Activated T-helper 17 cell treated with anti-CD3 and anti-CD28 coated beads, Interleukin-2, amount 50 U/mL, for 72 hours (primary cell): ENCODE measurements around the gene TJAP1. TPM values are rescaled to one million over a fixed set of nuclear protein-coding genes. Genes with fewer than 3 reads are reported as not detected.
A peak's percentile ranks its signal among the peaks of the same experiment; 100 is the strongest.
"Not testable (repeated sequence)": the region's sequence is repeated elsewhere in the genome, so short reads cannot be mapped to it uniquely, and the experiment has no call there.

ENCODE experiments used
- ATAC-seq: fragments of 150-1000 bp; cut with Tn5 transposase; replicated peaks from 2 replicates; pipeline ENCODE4 v1.10.0; 2021; ENCODE audit warnings: mild to moderate bottlenecking, moderate library complexity
- H3K27ac Mint-ChIP-seq: one replicate; pipeline ENCODE4 v1.8.0; 2022; ENCODE audit warnings: mixed read lengths
- H3K27me3 Mint-ChIP-seq: one replicate; pipeline ENCODE4 v1.8.0; 2022; ENCODE audit warnings: mixed read lengths
- H3K36me3 Mint-ChIP-seq: one replicate; pipeline ENCODE4 v1.8.0; 2022; ENCODE audit warnings: low read depth, mild to moderate bottlenecking, mixed read lengths
- H3K4me1 Mint-ChIP-seq: one replicate; pipeline ENCODE4 v1.8.0; 2022; ENCODE audit warnings: mixed read lengths
- H3K4me3 Mint-ChIP-seq: one replicate; pipeline ENCODE4 v1.8.0; 2022; ENCODE audit warnings: mild to moderate bottlenecking, mixed read lengths
- H3K9me3 Mint-ChIP-seq: one replicate; pipeline ENCODE4 v1.8.0; 2022; ENCODE audit warnings: mixed read lengths
- total RNA-seq, 2 donors: library from RNA; stranded (reverse); gene quantifications; one replicate each; pipeline ENCODE4 v1.2.3, GENCODE V29; 2022

The TJAP1 gene
- total RNA-seq, 2 donors from 2014 or later = 37.8 to 38.4 TPM

- Mint-ChIP-seq H3K4me3 (no peak overlapping the region), H3K36me3 (no peaks in the 10 kb centered on the region), H3K4me1 (peaks cover 8% of the 10 kb centered on the region), H3K27me3 (peaks cover 19% of the 10 kb centered on the region), H3K9me3 (no peaks in the 10 kb centered on the region), H3K27ac (no peak overlapping the region)
- ATAC-seq = no peak
Measured at GRCh38 chr6:43460032-43460431, 17.3 kb upstream of the TJAP1 start.

GRCh38 chr6:43461936-43462335, 15.4 kb upstream of the TJAP1 start:
- H3K4me3 Mint-ChIP-seq = no peak overlapping the region
- peak overlapping the region; percentile 4 for H3K27ac Mint-ChIP-seq
- no peaks in the 10 kb centered on the region for H3K9me3 Mint-ChIP-seq
- H3K36me3 Mint-ChIP-seq = no peaks in the 10 kb centered on the region
- ATAC-seq = no peak
- peaks cover 14% of the 10 kb centered on the region for H3K27me3 Mint-ChIP-seq
- no peaks in the 10 kb centered on the region for H3K4me1 Mint-ChIP-seq

- Mint-ChIP-seq H3K4me3 (no peak overlapping the region), H3K36me3 (no peaks in the 10 kb centered on the region), H3K4me1 (no peaks in the 10 kb centered on the region), H3K27ac (no peak overlapping the region), H3K27me3 (peaks cover 17% of the 10 kb centered on the region), H3K9me3 (no peaks in the 10 kb centered on the region)
- ATAC-seq = no peak
Measured at GRCh38 chr6:43464337-43464736, 13.0 kb upstream of the TJAP1 start.

- H3K4me3 Mint-ChIP-seq = no peak overlapping the region
- ATAC-seq = peak; percentile 42
Measured at GRCh38 chr6:43465948-43466347, 11.4 kb upstream of the TJAP1 start.

GRCh38 chr6:43467265-43467664, 10.1 kb upstream of the TJAP1 start:
- not testable (repeated sequence) for H3K9me3 Mint-ChIP-seq, H3K4me3 Mint-ChIP-seq, H3K4me1 Mint-ChIP-seq, ATAC-seq, H3K27ac Mint-ChIP-seq, H3K36me3 Mint-ChIP-seq
- peaks cover 14% of the 10 kb centered on the region for H3K27me3 Mint-ChIP-seq

More at GRCh38 chr6:43465948-43466347, 11.4 kb upstream of the TJAP1 start:
- Mint-ChIP-seq H3K27ac (no peak overlapping the region), H3K36me3 (no peaks in the 10 kb centered on the region), H3K27me3 (peaks cover 17% of the 10 kb centered on the region), H3K9me3 (no peaks in the 10 kb centered on the region), H3K4me1 (no peaks in the 10 kb centered on the region)

- peaks cover 10% of the 10 kb centered on the region for H3K27me3 Mint-ChIP-seq
- no peak overlapping the region for H3K27ac Mint-ChIP-seq
- no peaks in the 10 kb centered on the region for H3K9me3 Mint-ChIP-seq
- no peaks in the 10 kb centered on the region for H3K36me3 Mint-ChIP-seq
- H3K4me3 Mint-ChIP-seq = no peak overlapping the region
- ATAC-seq = no peak
- H3K4me1 Mint-ChIP-seq = no peaks in the 10 kb centered on the region
Measured at GRCh38 chr6:43467752-43468151, 9.6 kb upstream of the TJAP1 start.

GRCh38 chr6:43468240-43468639, 9.1 kb upstream of the TJAP1 start:
- no peak for ATAC-seq
- Mint-ChIP-seq H3K27ac (no peak overlapping the region), H3K36me3 (no peaks in the 10 kb centered on the region), H3K4me3 (no peak overlapping the region), H3K9me3 (no peaks in the 10 kb centered on the region), H3K4me1 (no peaks in the 10 kb centered on the region), H3K27me3 (peaks cover 8% of the 10 kb centered on the region)

GRCh38 chr6:43468748-43469681, 8.4 kb upstream of the TJAP1 start:
- Mint-ChIP-seq H3K9me3 (no peaks in the 10 kb centered on the region), H3K27me3 (peaks cover 7% of the 10 kb centered on the region), H3K4me3 (no peak overlapping the region), H3K4me1 (no peaks in the 10 kb centered on the region), H3K27ac (no peak overlapping the region), H3K36me3 (no peaks in the 10 kb centered on the region)
- no peak for ATAC-seq

GRCh38 chr6:43469947-43470346, 7.4 kb upstream of the TJAP1 start:
- Mint-ChIP-seq H3K27ac (no peak overlapping the region), H3K4me1 (no peaks in the 10 kb centered on the region), H3K27me3 (peaks cover 7% of the 10 kb centered on the region), H3K4me3 (no peak overlapping the region), H3K36me3 (no peaks in the 10 kb centered on the region), H3K9me3 (no peaks in the 10 kb centered on the region)
- peak; percentile 42 for ATAC-seq

GRCh38 chr6:43471399-43471798, 6.0 kb upstream of the TJAP1 start:
- no peak overlapping the region for H3K27ac Mint-ChIP-seq
- peaks cover 7% of the 10 kb centered on the region for H3K27me3 Mint-ChIP-seq
- H3K4me3 Mint-ChIP-seq = no peak overlapping the region
- no peaks in the 10 kb centered on the region for H3K9me3 Mint-ChIP-seq
- no peaks in the 10 kb centered on the region for H3K36me3 Mint-ChIP-seq
- no peaks in the 10 kb centered on the region for H3K4me1 Mint-ChIP-seq
- no peak for ATAC-seq

GRCh38 chr6:43472515-43472914, 4.9 kb upstream of the TJAP1 start:
- Mint-ChIP-seq H3K27me3 (peaks cover 3% of the 10 kb centered on the region), H3K4me1 (peaks cover 8% of the 10 kb centered on the region), H3K4me3 (no peak overlapping the region), H3K27ac (no peak overlapping the region), H3K9me3 (no peaks in the 10 kb centered on the region), H3K36me3 (peaks cover 3% of the 10 kb centered on the region)
- no peak for ATAC-seq

- H3K36me3 Mint-ChIP-seq = peaks cover 15% of the 10 kb centered on the region
- ATAC-seq = no peak
- H3K4me3 Mint-ChIP-seq = no peak overlapping the region
- no peaks in the 10 kb centered on the region for H3K27me3 Mint-ChIP-seq
- H3K9me3 Mint-ChIP-seq = no peaks in the 10 kb centered on the region
- H3K27ac Mint-ChIP-seq = no peak overlapping the region
- H3K4me1 Mint-ChIP-seq = peaks cover 22% of the 10 kb centered on the region
Measured at GRCh38 chr6:43475516-43475915, 1.9 kb upstream of the TJAP1 start.

GRCh38 chr6:43476746-43477145, 624 bp upstream of the TJAP1 start:
- Mint-ChIP-seq H3K27ac (peak overlapping the region; percentile 95), H3K4me1 (peaks cover 24% of the 10 kb centered on the region), H3K9me3 (no peaks in the 10 kb centered on the region), H3K36me3 (peaks cover 24% of the 10 kb centered on the region), H3K27me3 (no peaks in the 10 kb centered on the region), H3K4me3 (peak overlapping the region; percentile 89)
- ATAC-seq = no peak

- H3K4me3 Mint-ChIP-seq = peak overlapping the region; percentile 89
- H3K36me3 Mint-ChIP-seq = peaks cover 29% of the 10 kb centered on the region
- ATAC-seq = no peak
- no peaks in the 10 kb centered on the region for H3K27me3 Mint-ChIP-seq
- peaks cover 33% of the 10 kb centered on the region for H3K4me1 Mint-ChIP-seq
- H3K9me3 Mint-ChIP-seq = no peaks in the 10 kb centered on the region
- H3K27ac Mint-ChIP-seq = peak overlapping the region; percentile 95
Measured at GRCh38 chr6:43478008-43478372, 620 bp downstream of the TJAP1 start.

- Mint-ChIP-seq H3K27me3 (no peaks in the 10 kb centered on the region), H3K36me3 (peaks cover 29% of the 10 kb centered on the region), H3K27ac (no peak overlapping the region), H3K9me3 (no peaks in the 10 kb centered on the region), H3K4me3 (no peak overlapping the region), H3K4me1 (peaks cover 38% of the 10 kb centered on the region)
- ATAC-seq = no peak
Measured at GRCh38 chr6:43481075-43481474, 3.7 kb downstream of the TJAP1 start.
